ENCODE measurements around the gene PLEKHM3.
A peak's percentile ranks its signal among the peaks of the same experiment; 100 is the strongest.
"Not testable (repeated sequence)": the region's sequence is repeated elsewhere in the genome, so short reads cannot be mapped to it uniquely, and the experiment has no call there.

The PLEKHM3 gene

DNA sequence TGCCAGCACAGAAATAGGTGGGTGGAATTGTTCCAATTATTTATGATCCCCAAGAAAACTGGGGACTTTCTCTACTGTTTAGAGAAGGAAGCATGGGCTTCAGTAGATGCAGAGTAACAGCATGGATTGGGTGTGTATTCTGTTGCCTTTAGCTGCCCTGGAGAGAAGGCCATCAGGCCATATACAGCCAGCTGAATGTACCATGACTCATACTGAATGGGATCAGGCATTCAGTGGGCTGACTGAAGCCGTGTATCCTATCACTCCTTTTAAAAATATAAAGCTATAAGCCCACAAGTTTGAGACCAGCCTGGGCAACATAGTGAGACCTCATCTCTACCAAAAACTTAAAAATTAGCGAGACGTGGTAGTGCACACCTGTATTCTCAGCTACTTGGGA, 16.7 kb upstream of the PLEKHM3 start:
- no peaks in the 10 kb centered on the region for H3K36me3 Mint-ChIP-seq
- no peaks in the 10 kb centered on the region for H3K27me3 Mint-ChIP-seq
- no peak overlapping the region for H3K4me3 Mint-ChIP-seq
- no peak overlapping the region for H3K27ac Mint-ChIP-seq
- H3K9me3 Mint-ChIP-seq, result no peaks in the 10 kb centered on the region
- H3K4me1 Mint-ChIP-seq, result no peaks in the 10 kb centered on the region

GRCh38 chr2:208040199-208041171, 15.2 kb upstream of the PLEKHM3 start:
- no peak overlapping the region for H3K27ac Mint-ChIP-seq
- no peak overlapping the region for H3K4me3 Mint-ChIP-seq
- no peaks in the 10 kb centered on the region for H3K27me3 Mint-ChIP-seq
- no peaks in the 10 kb centered on the region for H3K9me3 Mint-ChIP-seq
- H3K4me1 Mint-ChIP-seq, result no peaks in the 10 kb centered on the region
- H3K36me3 Mint-ChIP-seq, result no peaks in the 10 kb centered on the region

DNA sequence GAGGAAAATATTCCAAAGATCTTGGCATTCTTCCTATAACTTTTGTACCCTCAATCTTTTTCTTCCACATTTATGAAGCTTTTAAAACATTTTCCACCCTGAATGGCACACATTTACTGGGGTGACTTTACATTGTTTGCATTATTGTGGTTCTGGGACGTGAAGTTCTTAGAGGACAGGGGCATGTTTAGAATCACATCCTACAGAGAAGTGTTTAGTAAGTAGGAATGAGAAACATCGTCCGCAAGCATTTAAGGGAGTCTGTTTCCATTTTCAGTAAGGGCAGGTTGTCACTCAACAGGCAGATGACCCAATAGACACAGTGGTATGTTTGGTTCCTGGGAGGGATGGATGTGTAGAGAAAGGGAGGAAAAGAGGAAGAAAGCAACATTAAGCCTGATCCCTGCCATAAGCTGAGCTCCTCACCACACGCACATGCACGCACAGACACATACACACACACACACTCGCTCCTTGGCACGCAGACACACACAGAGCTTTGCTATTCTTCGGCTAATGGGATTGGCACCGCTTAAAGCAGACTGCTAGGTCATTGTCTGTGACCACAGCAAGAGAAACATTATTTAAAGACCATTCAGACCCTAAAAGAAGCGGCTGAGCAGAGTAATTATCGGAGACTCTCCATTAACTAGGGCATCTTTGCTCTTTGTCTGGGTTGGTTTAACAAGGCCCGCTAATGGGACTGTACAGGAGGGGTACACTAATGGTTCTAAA, 14.2 kb upstream of the PLEKHM3 start:
- Mint-ChIP-seq H3K27me3 (no peaks in the 10 kb centered on the region), H3K36me3 (no peaks in the 10 kb centered on the region), H3K4me1 (no peaks in the 10 kb centered on the region), H3K27ac (no peak overlapping the region), H3K4me3 (no peak overlapping the region), H3K9me3 (no peaks in the 10 kb centered on the region)

GRCh38 chr2:208037564-208038487, 12.5 kb upstream of the PLEKHM3 start:
- H3K36me3 Mint-ChIP-seq, result no peaks in the 10 kb centered on the region
- no peak overlapping the region for H3K4me3 Mint-ChIP-seq
- H3K4me1 Mint-ChIP-seq, result no peaks in the 10 kb centered on the region
- no peaks in the 10 kb centered on the region for H3K27me3 Mint-ChIP-seq
- H3K9me3 Mint-ChIP-seq, result no peaks in the 10 kb centered on the region
- no peak overlapping the region for H3K27ac Mint-ChIP-seq

DNA sequence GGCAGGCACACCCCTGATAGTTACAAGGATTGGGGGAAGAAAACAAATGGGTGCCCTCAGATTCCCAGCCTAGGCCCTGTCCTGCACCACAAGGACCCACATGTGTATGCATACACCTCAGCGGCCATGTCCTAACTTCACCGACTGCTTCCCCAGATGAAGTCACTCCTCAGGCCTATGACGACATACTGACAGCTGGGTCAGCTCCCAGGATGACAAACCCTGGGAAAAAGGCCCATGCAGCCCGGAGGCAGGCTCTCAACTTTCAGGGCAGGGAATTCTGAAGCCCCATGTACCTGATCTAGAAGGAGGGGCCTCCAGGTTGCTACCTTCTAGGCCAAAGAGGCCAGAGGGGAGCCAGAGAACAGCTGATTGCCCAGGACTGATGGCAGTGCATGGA, 11.0 kb upstream of the PLEKHM3 start:
- no peaks in the 10 kb centered on the region for H3K4me1 Mint-ChIP-seq
- H3K27ac Mint-ChIP-seq, result no peak overlapping the region
- H3K27me3 Mint-ChIP-seq, result no peaks in the 10 kb centered on the region
- H3K4me3 Mint-ChIP-seq, result no peak overlapping the region
- no peaks in the 10 kb centered on the region for H3K36me3 Mint-ChIP-seq
- H3K9me3 Mint-ChIP-seq, result no peaks in the 10 kb centered on the region

- Mint-ChIP-seq H3K4me1 (no peaks in the 10 kb centered on the region), H3K9me3 (no peaks in the 10 kb centered on the region)
These were observed 9.3 kb upstream of the PLEKHM3 start for GRCh38 chr2:208034503-208035140.

DNA sequence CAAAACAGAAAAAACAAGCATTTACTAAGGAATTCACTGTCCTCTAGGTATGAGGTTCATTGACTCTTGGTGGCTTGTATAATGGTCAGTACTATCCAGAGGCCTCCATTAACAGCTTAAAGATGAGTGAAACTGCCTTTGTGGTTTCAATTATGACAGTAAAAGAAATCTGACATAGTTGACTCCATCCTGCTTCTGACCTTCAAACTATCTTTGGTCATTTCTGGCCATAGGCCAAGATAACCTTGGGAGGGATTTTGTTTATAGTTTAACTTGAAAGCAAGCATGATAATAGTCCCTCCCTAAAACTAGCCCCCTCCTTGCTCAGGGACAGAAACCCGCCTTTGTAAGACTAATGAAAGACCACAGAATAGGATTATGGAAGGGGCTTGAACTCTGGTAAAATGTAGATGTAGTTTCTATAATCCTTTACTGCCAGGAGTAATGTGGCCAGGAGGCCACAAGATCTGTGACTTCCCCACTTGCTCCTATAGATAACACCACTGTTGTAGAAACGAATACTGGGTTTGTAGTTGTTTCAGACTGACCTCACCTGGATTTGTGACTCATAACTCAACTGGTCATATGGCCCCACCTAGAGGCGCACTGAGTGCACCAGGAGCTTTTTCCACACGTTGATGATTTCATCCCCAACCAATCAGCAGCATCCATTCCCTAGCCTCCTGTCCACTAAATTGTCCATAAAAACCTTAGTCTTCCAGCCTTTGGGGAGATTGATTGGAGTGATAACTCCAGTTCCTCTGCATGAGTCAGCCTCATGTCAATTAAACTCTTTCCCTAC, 8.6 kb upstream of the PLEKHM3 start:
- Mint-ChIP-seq H3K36me3 (no peaks in the 10 kb centered on the region), H3K9me3 (no peaks in the 10 kb centered on the region), H3K4me1 (no peaks in the 10 kb centered on the region), H3K4me3 (no peak overlapping the region), H3K27me3 (no peaks in the 10 kb centered on the region), H3K27ac (no peak overlapping the region)

More at GRCh38 chr2:208034503-208035140, 9.3 kb upstream of the PLEKHM3 start:
- H3K27me3 Mint-ChIP-seq, result no peaks in the 10 kb centered on the region
- H3K27ac Mint-ChIP-seq, result no peak overlapping the region
- H3K36me3 Mint-ChIP-seq, result no peaks in the 10 kb centered on the region
- no peak overlapping the region for H3K4me3 Mint-ChIP-seq

GRCh38 chr2:208031608-208032019, 6.3 kb upstream of the PLEKHM3 start:
- Mint-ChIP-seq H3K9me3 (no peaks in the 10 kb centered on the region), H3K36me3 (no peaks in the 10 kb centered on the region), H3K4me1 (no peaks in the 10 kb centered on the region), H3K4me3 (no peak overlapping the region), H3K27ac (no peak overlapping the region), H3K27me3 (no peaks in the 10 kb centered on the region)

- Mint-ChIP-seq H3K4me1 (peaks cover 29% of the 10 kb centered on the region), H3K9me3 (no peaks in the 10 kb centered on the region), H3K27me3 (no peaks in the 10 kb centered on the region), H3K27ac (peak overlapping the region; percentile 94), H3K36me3 (no peaks in the 10 kb centered on the region), H3K4me3 (peak overlapping the region; percentile 93)
These were observed 472 bp upstream of the PLEKHM3 start for GRCh38 chr2:208025814-208026184.

DNA sequence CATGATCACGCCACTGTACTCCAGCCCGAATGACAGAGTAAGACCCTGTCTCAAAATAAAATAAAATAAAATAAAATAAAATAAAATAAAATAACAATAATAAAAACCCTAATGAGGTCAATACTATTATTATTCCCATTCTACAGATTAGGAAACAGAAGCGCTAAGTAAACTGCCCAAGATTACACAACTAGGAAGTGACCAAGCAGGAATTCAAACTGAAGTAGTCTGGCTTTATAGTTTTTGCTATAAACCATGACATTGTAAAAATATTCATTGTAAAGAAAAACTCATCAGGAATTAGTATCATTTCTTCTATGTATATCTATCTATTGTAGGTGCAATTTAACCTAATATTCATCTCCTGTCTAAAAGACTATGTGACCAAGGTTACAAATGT, 1.2 kb downstream of the PLEKHM3 start:
- H3K4me3 Mint-ChIP-seq, result no peak overlapping the region
- H3K27ac Mint-ChIP-seq, result no peak overlapping the region
- no peaks in the 10 kb centered on the region for H3K9me3 Mint-ChIP-seq

GRCh38 chr2:208020253-208020652, 5.1 kb downstream of the PLEKHM3 start:
- Mint-ChIP-seq H3K36me3 (peaks cover 13% of the 10 kb centered on the region), H3K4me3 (no peak overlapping the region), H3K4me1 (peaks cover 52% of the 10 kb centered on the region), H3K27me3 (no peaks in the 10 kb centered on the region), H3K27ac (no peak overlapping the region), H3K9me3 (no peaks in the 10 kb centered on the region)

More for the DNA sequence above, 1.2 kb downstream of the PLEKHM3 start:
- peaks cover 4% of the 10 kb centered on the region for H3K36me3 Mint-ChIP-seq
- peaks cover 45% of the 10 kb centered on the region for H3K4me1 Mint-ChIP-seq
- H3K27me3 Mint-ChIP-seq, result no peaks in the 10 kb centered on the region

- not testable (repeated sequence) for H3K27me3 Mint-ChIP-seq, H3K9me3 Mint-ChIP-seq, H3K4me3 Mint-ChIP-seq, H3K27ac Mint-ChIP-seq
- Mint-ChIP-seq H3K36me3 (peaks cover 13% of the 10 kb centered on the region), H3K4me1 (peaks cover 51% of the 10 kb centered on the region)
These were observed 7.1 kb downstream of the PLEKHM3 start for GRCh38 chr2:208018124-208018712.

DNA sequence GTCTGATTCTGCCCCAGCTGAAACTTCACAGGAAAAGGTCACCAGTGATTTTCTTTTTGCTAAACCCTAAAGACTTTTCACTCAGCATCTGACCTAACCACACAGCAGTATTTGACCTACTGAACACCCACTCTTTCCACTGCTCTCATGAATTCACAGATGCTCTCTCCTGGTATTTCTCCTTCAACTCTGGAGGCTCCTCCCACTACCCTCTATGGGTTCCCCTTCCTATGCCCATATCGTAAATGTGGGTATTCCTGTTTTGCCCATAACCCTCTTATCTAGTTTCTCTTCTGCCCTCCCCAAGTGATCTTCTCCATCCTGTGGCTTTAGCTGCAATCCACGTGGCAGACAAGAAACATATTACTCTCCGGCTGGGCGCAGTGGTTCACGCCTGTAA, 7.6 kb downstream of the PLEKHM3 start:
- H3K27ac Mint-ChIP-seq, result no peak overlapping the region
- no peaks in the 10 kb centered on the region for H3K27me3 Mint-ChIP-seq

GRCh38 chr2:208015475-208015874, 9.9 kb downstream of the PLEKHM3 start:
- H3K27me3 Mint-ChIP-seq, result no peaks in the 10 kb centered on the region
- H3K9me3 Mint-ChIP-seq, result no peaks in the 10 kb centered on the region
- peaks cover 13% of the 10 kb centered on the region for H3K36me3 Mint-ChIP-seq
- no peak overlapping the region for H3K27ac Mint-ChIP-seq
- H3K4me3 Mint-ChIP-seq, result no peak overlapping the region
- H3K4me1 Mint-ChIP-seq, result peaks cover 46% of the 10 kb centered on the region

More for the DNA sequence above, 7.6 kb downstream of the PLEKHM3 start:
- H3K4me3 Mint-ChIP-seq, result peak overlapping the region; percentile 35
- H3K4me1 Mint-ChIP-seq, result peaks cover 52% of the 10 kb centered on the region
- peaks cover 13% of the 10 kb centered on the region for H3K36me3 Mint-ChIP-seq
- H3K9me3 Mint-ChIP-seq, result no peaks in the 10 kb centered on the region
